Activated CD8-positive, alpha-beta T cell treated with anti-CD3 and anti-CD28 coated beads for 36 hours (primary cell): ENCODE measurements around the gene OSBPL10. TPM values are rescaled to one million over a fixed set of nuclear protein-coding genes. Genes with fewer than 3 reads are reported as not detected.

ENCODE experiments used
- ATAC-seq: fragments of 200-7000 bp; cut with Tn5 transposase; one replicate; pipeline ENCODE4 v1.10.0; 2021; ENCODE audit warnings: mild to moderate bottlenecking, moderate library complexity
- CTCF ChIA-PET: fragments of 350-600 bp; sonication (Branson Sonifier 250); formaldehyde crosslinking; loops from one replicate; lab custom pipeline; 2021; ENCODE audit warnings: antibody characterized with exemption; lab: Charles Lee
- POLR2A ChIA-PET: fragments of 350-600 bp; sonication (Branson Sonifier 250); formaldehyde crosslinking; loops from one replicate; lab custom pipeline; 2021; ENCODE audit warnings: antibody characterized with exemption; lab: Charles Lee
- DNase-seq: peaks from one replicate; pipeline ENCODE4 v3.0.0-alpha.2; 2020
- H3K27ac Mint-ChIP-seq: one replicate; pipeline ENCODE4 v1.8.0; 2021; ENCODE audit warnings: mild to moderate bottlenecking, mixed read lengths
- H3K27me3 Mint-ChIP-seq: one replicate; pipeline ENCODE4 v1.8.0; 2021; ENCODE audit warnings: mixed read lengths
- H3K36me3 Mint-ChIP-seq: one replicate; pipeline ENCODE4 v1.8.0; 2021; ENCODE audit warnings: low read depth, mixed read lengths
- H3K4me1 Mint-ChIP-seq: one replicate; pipeline ENCODE4 v1.8.0; 2021; ENCODE audit warnings: low read depth, mixed read lengths
- H3K4me3 Mint-ChIP-seq: one replicate; pipeline ENCODE4 v1.8.0; 2021; ENCODE audit warnings: mild to moderate bottlenecking, moderate library complexity, mixed read lengths
- H3K9me3 Mint-ChIP-seq: one replicate; pipeline ENCODE4 v1.8.0; 2021; ENCODE audit warnings: mixed read lengths
- CTCF ChIP-seq: fragments of 200-600 bp; IDR thresholded peaks from one replicate; pipeline ENCODE4 v1.8.0; 2022; ENCODE audit warnings: antibody characterized with exemption, mild to moderate bottlenecking
- intact Hi-C: fragments of 100-400 bp; cut with micrococcal nuclease; formaldehyde crosslinking; loops from one replicate; pipeline ENCODE4 v1.10.0; 2022
- total RNA-seq, 2 experiments: library from RNA; stranded (reverse); gene quantifications; one replicate each; pipeline ENCODE4 v1.2.3, GENCODE V29; 2021

OSBPL10 gene
- total RNA-seq, 2 experiments from 2014 or later: 1.9 to 2.1 TPM

GRCh38 chr3:31937225-31937624 lies 43.8 kb downstream of the OSBPL10 start:
- no peak for DNase-seq
- Mint-ChIP-seq H3K27ac (no peak overlapping the region), H3K4me1 (no peaks in the 10 kb centered on the region), H3K27me3 (no peaks in the 10 kb centered on the region), H3K4me3 (no peak overlapping the region), H3K36me3 (no peaks in the 10 kb centered on the region), H3K9me3 (no peaks in the 10 kb centered on the region)
- no peak for ATAC-seq
- ChIA-PET POLR2A (no interaction called here), CTCF (no interaction called here)
- no peak for TF ChIP-seq CTCF
- intact Hi-C loops: no loop called here

GRCh38 chr3:31936420-31937060 lies 44.5 kb downstream of the OSBPL10 start:
- H3K9me3 Mint-ChIP-seq: no peaks in the 10 kb centered on the region
- DNase-seq: no peak
- no peak overlapping the region for H3K4me3 Mint-ChIP-seq
- ChIA-PET CTCF (no interaction called here), POLR2A (no interaction called here)
- no peak for TF ChIP-seq CTCF
- no peak overlapping the region for H3K27ac Mint-ChIP-seq
- H3K36me3 Mint-ChIP-seq: no peaks in the 10 kb centered on the region
- no peaks in the 10 kb centered on the region for H3K27me3 Mint-ChIP-seq
- intact Hi-C loops: no loop called here
- H3K4me1 Mint-ChIP-seq: no peaks in the 10 kb centered on the region
- no peak for ATAC-seq

- no peak for ATAC-seq
- DNase-seq: no peak
- no peaks in the 10 kb centered on the region for H3K36me3 Mint-ChIP-seq
- ChIA-PET CTCF (no interaction called here), POLR2A (interaction anchor here (0.6 kb wide), 1 partner anchor 150 kb away, joined by 3 read pairs; no protein-coding TSS in a partner anchor)
- H3K4me1 Mint-ChIP-seq: peaks cover 5% of the 10 kb centered on the region
- H3K27me3 Mint-ChIP-seq: no peaks in the 10 kb centered on the region
- H3K27ac Mint-ChIP-seq: no peak overlapping the region
- H3K4me3 Mint-ChIP-seq: no peak overlapping the region
- intact Hi-C loops: no loop called here
- H3K9me3 Mint-ChIP-seq: no peaks in the 10 kb centered on the region
- TF ChIP-seq CTCF: no peak
Measured at GRCh38 chr3:31934866-31935265, 46.2 kb downstream of the OSBPL10 start.

DNA sequence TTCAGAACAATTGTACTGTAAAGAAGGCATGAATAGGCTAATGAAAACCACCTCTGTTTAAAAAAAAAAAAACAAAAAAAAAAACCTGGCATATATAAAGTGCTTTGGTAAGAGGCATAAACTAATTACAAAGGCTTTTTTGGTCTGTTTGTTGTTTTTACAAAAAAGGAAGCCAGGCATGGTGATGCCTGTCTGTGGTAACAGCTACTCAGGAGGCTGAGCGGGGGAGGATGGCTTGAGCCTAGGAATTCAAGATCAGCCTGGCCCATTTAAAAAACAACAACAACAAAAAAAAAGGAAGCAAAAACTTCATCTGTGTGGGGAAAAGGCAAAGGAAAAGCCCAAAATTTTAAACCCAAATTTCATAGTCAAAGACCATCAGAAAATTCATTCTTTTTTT lies 47.0 kb downstream of the OSBPL10 start:
- intact Hi-C loops: no loop called here
- DNase-seq: no peak
- ATAC-seq: no peak
- Mint-ChIP-seq H3K27me3 (no peaks in the 10 kb centered on the region), H3K4me3 (no peak overlapping the region), H3K4me1 (peaks cover 5% of the 10 kb centered on the region), H3K9me3 (no peaks in the 10 kb centered on the region), H3K27ac (no peak overlapping the region), H3K36me3 (no peaks in the 10 kb centered on the region)
- no peak for TF ChIP-seq CTCF
- POLR2A ChIA-PET: no interaction called here
- CTCF ChIA-PET: no interaction called here

DNA sequence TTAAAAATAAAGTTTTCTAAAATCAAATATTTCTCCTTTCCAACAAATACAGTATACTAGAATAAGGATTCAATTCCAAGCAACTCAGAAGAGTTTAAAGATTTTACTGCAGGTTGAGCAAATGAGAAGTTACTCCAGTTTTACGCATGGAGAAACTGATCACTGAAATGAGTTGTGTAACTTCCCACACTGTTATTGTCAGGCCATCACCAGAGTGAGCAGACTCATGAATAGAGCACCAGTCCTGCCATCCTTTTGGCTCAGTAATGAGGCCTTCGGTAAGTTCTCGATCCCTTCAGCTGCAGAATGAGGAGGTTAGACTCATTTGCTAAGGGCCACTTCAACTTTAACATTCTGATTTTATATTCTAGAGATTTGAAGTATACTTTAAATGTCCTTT lies 48.1 kb downstream of the OSBPL10 start:
- DNase-seq: no peak
- no peak for ATAC-seq
- peaks cover 3% of the 10 kb centered on the region for H3K36me3 Mint-ChIP-seq
- intact Hi-C loops: no loop called here
- CTCF ChIA-PET: no interaction called here
- no peak overlapping the region for H3K4me3 Mint-ChIP-seq
- H3K4me1 Mint-ChIP-seq: peaks cover 9% of the 10 kb centered on the region
- no peak overlapping the region for H3K27ac Mint-ChIP-seq
- H3K27me3 Mint-ChIP-seq: no peaks in the 10 kb centered on the region
- no peak for TF ChIP-seq CTCF
- POLR2A ChIA-PET: no interaction called here
- peaks cover 3% of the 10 kb centered on the region for H3K9me3 Mint-ChIP-seq
